Activated CD4-positive, CD25-positive, alpha-beta regulatory T cell treated with anti-CD3 and anti-CD28 coated beads, Interleukin-2, amount 50 U/mL, for 72 hours (primary cell): ENCODE results near the gene SMLR1.

ENCODE experiments used
- DNase-seq: peaks from one replicate; pipeline ENCODE4 v3.0.0; 2021

The SMLR1 gene

GRCh38 chr6:130825772-130826441 is 1.3 kb upstream of the SMLR1 start:
- no peak for DNase-seq

- no peak for DNase-seq
These were observed 562 bp upstream of the SMLR1 start for GRCh38 chr6:130826442-130827246.

- DNase-seq, result no peak
These were observed 2.2 kb downstream of the SMLR1 start for GRCh38 chr6:130829333-130829910.

- no peak for DNase-seq
These were observed 4.4 kb downstream of the SMLR1 start for GRCh38 chr6:130831607-130832006.

- no peak for DNase-seq
These were observed 6.4 kb downstream of the SMLR1 start for GRCh38 chr6:130833569-130833968.

GRCh38 chr6:130834482-130835251 is 7.5 kb downstream of the SMLR1 start:
- no peak for DNase-seq

GRCh38 chr6:130836055-130836640 is 8.9 kb downstream of the SMLR1 start:
- DNase-seq, result no peak

- no peak for DNase-seq
These were observed 9.9 kb downstream of the SMLR1 start for GRCh38 chr6:130837067-130837466.

- no peak for DNase-seq
These were observed 11.1 kb downstream of the SMLR1 start for GRCh38 chr6:130838250-130838860.

- DNase-seq, result no peak
These were observed 11.7 kb downstream of the SMLR1 start for GRCh38 chr6:130838951-130839350.

GRCh38 chr6:130839379-130839778 is 12.2 kb downstream of the SMLR1 start:
- no peak for DNase-seq

GRCh38 chr6:130840050-130840449 is 12.8 kb downstream of the SMLR1 start:
- DNase-seq, result no peak

GRCh38 chr6:130841128-130841728 is 14.0 kb downstream of the SMLR1 start:
- no peak for DNase-seq

GRCh38 chr6:130843575-130844320 is 16.5 kb downstream of the SMLR1 start:
- DNase-seq, result no peak

GRCh38 chr6:130846501-130846900 is 19.3 kb downstream of the SMLR1 start:
- no peak for DNase-seq

GRCh38 chr6:130847001-130847910 is 20.1 kb downstream of the SMLR1 start:
- DNase-seq, result no peak

GRCh38 chr6:130848945-130849344 is 21.7 kb downstream of the SMLR1 start:
- DNase-seq, result no peak

- no peak for DNase-seq
These were observed 22.4 kb downstream of the SMLR1 start for GRCh38 chr6:130849594-130849993.

GRCh38 chr6:130851026-130851425 is 23.8 kb downstream of the SMLR1 start:
- DNase-seq, result no peak
